MCF 10A (cell line): ENCODE data around the gene B3GAT1. TPM values are rescaled to one million over a fixed set of nuclear protein-coding genes. Genes with fewer than 3 reads are reported as not detected.

Experiments used
- BruUV-seq: library from RNA; stranded (reverse); fragments of 400-500 nt; replicated peaks from 2 replicates; lab custom pipeline; 2021; lab: Mats Ljungman, UMichigan
- CTCF ChIA-PET: fragments of 300-600 bp; sonication (Branson Sonifier 250); formaldehyde crosslinking; extraction: SDS; loops from one replicate; lab custom pipeline; 2021; ENCODE audit warnings: antibody characterized with exemption, inconsistent platforms; lab: Yijun Ruan, JAX
- POLR2A ChIA-PET: fragments of 300-600, 350-650 bp; sonication (Branson Sonifier 250); formaldehyde crosslinking; extraction: SDS; loops from one replicate; lab custom pipeline; 2020; ENCODE audit warnings: antibody characterized with exemption, inconsistent platforms; lab: Yijun Ruan, JAX
- DNase-seq: peaks from one replicate; pipeline ENCODE4 v3.0.0-alpha.2; 2018; ENCODE audit not compliant: unreplicated experiment
- H3K27ac Mint-ChIP-seq: one replicate; pipeline ENCODE4 v1.8.0; 2022; ENCODE audit warnings: mild to moderate bottlenecking, low read depth, mixed read lengths; ENCODE audit not compliant: unreplicated experiment
- H3K27me3 Mint-ChIP-seq: one replicate; pipeline ENCODE4 v1.8.0; 2022; ENCODE audit warnings: mixed read lengths; ENCODE audit not compliant: insufficient read depth, unreplicated experiment
- H3K36me3 Mint-ChIP-seq: one replicate; pipeline ENCODE4 v1.8.0; 2022; ENCODE audit warnings: mild to moderate bottlenecking, moderate library complexity, mixed read lengths; ENCODE audit not compliant: insufficient read depth, unreplicated experiment
- H3K4me1 Mint-ChIP-seq: one replicate; pipeline ENCODE4 v1.8.0; 2022; ENCODE audit warnings: mixed read lengths; ENCODE audit not compliant: insufficient read depth, unreplicated experiment
- H3K4me3 Mint-ChIP-seq: one replicate; pipeline ENCODE4 v1.8.0; 2022; ENCODE audit warnings: mild to moderate bottlenecking, moderate library complexity, mixed read lengths; ENCODE audit not compliant: unreplicated experiment
- H3K9me3 Mint-ChIP-seq: one replicate; pipeline ENCODE4 v1.8.0; 2022; ENCODE audit warnings: mixed read lengths; ENCODE audit not compliant: unreplicated experiment
- CTCF ChIP-seq: fragments of 200-600 bp; IDR thresholded peaks from one replicate; pipeline ENCODE4 v1.8.0; 2022; ENCODE audit warnings: antibody characterized with exemption, mild to moderate bottlenecking; ENCODE audit not compliant: unreplicated experiment
- intact Hi-C: fragments of 100-400 bp; cut with micrococcal nuclease; formaldehyde crosslinking; loops from 2 replicates; pipeline ENCODE4 v1.14.1; 2022
- total RNA-seq: library from RNA; stranded (reverse); gene quantifications from 2 replicates; pipeline ENCODE4 v1.2.3, GENCODE V29; 2022

B3GAT1 gene
- total RNA-seq, 1 experiment from 2014 or later = not detected

- no TSS peak for BruUV-seq
Observed at GRCh38 chr11:134330611-134331353, 81.3 kb downstream of the B3GAT1 start.

More at GRCh38 chr11:134330611-134331353, 81.3 kb downstream of the B3GAT1 start:
- H3K9me3 Mint-ChIP-seq = no peaks in the 10 kb centered on the region
- H3K4me3 Mint-ChIP-seq = peak overlapping the region; percentile 76
- CTCF ChIA-PET = no interaction called here
- H3K27ac Mint-ChIP-seq = peak overlapping the region; percentile 57
- H3K27me3 Mint-ChIP-seq = peaks cover 9% of the 10 kb centered on the region
- intact Hi-C loops = no loop called here
- DNase-seq = no peak
- TF ChIP-seq CTCF = no peak
- H3K36me3 Mint-ChIP-seq = peaks cover 7% of the 10 kb centered on the region
- POLR2A ChIA-PET = no interaction called here
- H3K4me1 Mint-ChIP-seq = peaks cover 12% of the 10 kb centered on the region

Other genes starting within 250 kb of the B3GAT1 start
- gene NCAPD3, start 188.3 kb downstream of the B3GAT1 start, total RNA-seq = 19.3 and 26.7 TPM in 2 replicates
- 45.2 and 47.9 TPM in 2 replicates for gene VPS26B, start 187.6 kb downstream of the B3GAT1 start, total RNA-seq
- gene THYN1, start 158.9 kb downstream of the B3GAT1 start, total RNA-seq = 33.4 and 34.8 TPM in 2 replicates
- gene ACAD8, start 158.7 kb downstream of the B3GAT1 start, total RNA-seq = 18.9 and 20.1 TPM in 2 replicates
- not detected in 2 replicates for gene GLB1L3, start 135.9 kb downstream of the B3GAT1 start, total RNA-seq
- gene GLB1L2, start 80.3 kb downstream of the B3GAT1 start, total RNA-seq = 11.1 and 17.0 TPM in 2 replicates